ENCODE results near the gene SLC6A19.

GRCh38 chr5:1194378-1194777, 7.0 kb upstream of the SLC6A19 start:
- no peak for TF ChIP-seq GATA2 (IDR thresholded peaks at IDR 0.05; ENCODE audit: low read depth, low read length)
- TF ChIP-seq GATA3 (IDR thresholded peaks at IDR 0.05; ENCODE audit: low read depth, low read length) = no peak
